Stomach (tissue), 4 donors: ENCODE data around the gene WNT3A.

Source experiments
- EP300 ChIP-seq: sonication (generic); formaldehyde crosslinking; IDR thresholded peaks from one replicate; pipeline ENCODE4 v1.6.1; 2017; ENCODE audit warnings: antibody characterized with exemption
- POLR2A ChIP-seq, 4 donors: fragments of 450-650 bp; IDR thresholded peaks; one replicate each; pipeline ENCODE4 v1.6.1; 2016; ENCODE audit warnings: antibody characterized with exemption in 4 of 4, control low read depth in 2 of 4, mild to moderate bottlenecking in 1 of 4, moderate library complexity in 1 of 4
- POLR2AphosphoS5 ChIP-seq, 3 donors: sonication (generic); formaldehyde crosslinking; IDR thresholded peaks; one replicate each; pipeline ENCODE4 v1.6.1; 2016; ENCODE audit warnings: antibody characterized with exemption in 3 of 3
- TF ChIP-seq, protein P1 (sequence below), 7 experiments: fragments of 450-650 bp in 4 of 7; fragments of 200-600 bp in 3 of 7; sonication (generic) in 3 of 7; IDR thresholded peaks; one replicate each; pipeline ENCODE4 v1.5.1; 2016 to 2019; ENCODE audit warnings: antibody characterized with exemption in 7 of 7, control low read depth in 2 of 7, mild to moderate bottlenecking in 1 of 7

DNA sequence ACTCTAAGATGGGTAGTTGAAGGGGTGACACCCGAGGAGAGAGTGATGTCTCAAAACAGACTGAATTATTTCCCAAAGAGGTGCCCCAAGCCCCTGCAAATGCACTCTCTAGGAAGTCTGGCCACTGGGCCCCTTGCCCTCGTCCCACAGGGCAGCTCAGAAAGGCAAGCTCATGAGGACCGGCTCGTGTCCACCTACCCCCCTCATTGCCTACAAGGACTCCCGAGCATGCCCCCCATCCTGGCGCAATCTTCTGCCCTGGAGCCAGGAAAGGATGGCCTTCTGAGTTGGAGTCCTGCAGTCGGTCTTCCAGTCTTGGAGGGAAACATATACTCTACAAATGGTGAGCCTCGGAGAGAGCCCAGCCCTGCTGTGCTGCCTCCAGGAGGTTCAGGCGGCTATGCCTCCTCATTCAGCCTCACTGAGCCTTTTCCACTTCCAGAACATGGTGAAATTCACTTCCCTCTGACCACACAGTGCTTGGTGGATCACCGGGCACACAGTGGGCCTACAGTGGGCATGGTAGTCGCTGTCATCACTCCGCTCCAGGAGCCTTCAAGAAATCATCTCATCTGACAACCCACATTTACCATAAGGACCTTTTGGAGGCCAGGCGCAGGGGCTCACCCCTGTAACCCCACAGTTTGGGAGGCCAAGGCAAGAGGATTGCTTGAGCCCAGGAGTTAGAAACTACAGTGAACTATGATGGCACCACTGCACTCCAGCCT is 5.8 kb upstream of the WNT3A start:
- TF ChIP-seq POLR2A (IDR thresholded peaks at IDR 0.05) (no peak), EP300 (no peak), POLR2AphosphoS5 (IDR thresholded peaks at IDR 0.05) (no peak)
- TF ChIP-seq, protein P1, sequence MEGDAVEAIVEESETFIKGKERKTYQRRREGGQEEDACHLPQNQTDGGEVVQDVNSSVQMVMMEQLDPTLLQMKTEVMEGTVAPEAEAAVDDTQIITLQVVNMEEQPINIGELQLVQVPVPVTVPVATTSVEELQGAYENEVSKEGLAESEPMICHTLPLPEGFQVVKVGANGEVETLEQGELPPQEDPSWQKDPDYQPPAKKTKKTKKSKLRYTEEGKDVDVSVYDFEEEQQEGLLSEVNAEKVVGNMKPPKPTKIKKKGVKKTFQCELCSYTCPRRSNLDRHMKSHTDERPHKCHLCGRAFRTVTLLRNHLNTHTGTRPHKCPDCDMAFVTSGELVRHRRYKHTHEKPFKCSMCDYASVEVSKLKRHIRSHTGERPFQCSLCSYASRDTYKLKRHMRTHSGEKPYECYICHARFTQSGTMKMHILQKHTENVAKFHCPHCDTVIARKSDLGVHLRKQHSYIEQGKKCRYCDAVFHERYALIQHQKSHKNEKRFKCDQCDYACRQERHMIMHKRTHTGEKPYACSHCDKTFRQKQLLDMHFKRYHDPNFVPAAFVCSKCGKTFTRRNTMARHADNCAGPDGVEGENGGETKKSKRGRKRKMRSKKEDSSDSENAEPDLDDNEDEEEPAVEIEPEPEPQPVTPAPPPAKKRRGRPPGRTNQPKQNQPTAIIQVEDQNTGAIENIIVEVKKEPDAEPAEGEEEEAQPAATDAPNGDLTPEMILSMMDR (IDR thresholded peaks at IDR 0.05), result no peak
